Muscle of arm (tissue), 12 donors: Measurements from ENCODE around the gene SGCD. TPM values are rescaled to one million over a fixed set of nuclear protein-coding genes. Genes with fewer than 3 reads are reported as not detected.

ENCODE experiments used
- DNase-seq: peaks from one replicate; pipeline ENCODE4 v3.0.0-alpha.2; 2013
- polyA plus RNA-seq, 12 donors: library from polyadenylated mRNA; unstranded; fragments of 120-200 nt; gene quantifications; one replicate each; pipeline ENCODE4 v1.2.1, GENCODE V29; 2013; ENCODE audit not compliant: insufficient read length in 12 of 12

SGCD gene
- polyA plus RNA-seq, 12 donors: 55.4 to 239 (median 96.8) TPM

- DNase-seq: no peak
Measured at GRCh38 chr5:156686380-156686779, 359.4 kb downstream of the SGCD start.

DNA sequence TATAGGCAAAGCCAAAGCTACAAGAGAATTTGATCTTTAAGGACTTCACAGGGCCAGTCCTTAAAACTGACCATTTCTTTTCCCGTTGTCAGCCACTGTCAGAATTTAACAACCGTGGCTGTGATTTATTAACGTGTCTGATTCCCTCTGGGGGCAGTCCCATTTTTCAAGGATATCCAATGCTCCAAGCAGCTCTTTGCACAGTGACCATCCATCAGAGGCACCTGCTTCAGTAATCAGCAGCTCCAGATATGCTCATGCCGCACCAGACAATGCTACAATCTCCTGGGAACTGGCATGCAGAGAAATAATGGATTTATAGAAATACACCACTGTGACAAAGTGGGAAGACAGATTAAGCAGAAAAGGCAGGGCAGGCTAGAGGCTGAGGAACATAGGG, 359.8 kb downstream of the SGCD start:
- no peak for DNase-seq

GRCh38 chr5:156687514-156687913, 360.6 kb downstream of the SGCD start:
- no peak for DNase-seq

GRCh38 chr5:156691572-156691971, 364.6 kb downstream of the SGCD start:
- no peak for DNase-seq

GRCh38 chr5:156693113-156693512, 366.1 kb downstream of the SGCD start:
- no peak for DNase-seq

GRCh38 chr5:156694598-156694997, 367.6 kb downstream of the SGCD start:
- no peak for DNase-seq

GRCh38 chr5:156695774-156696173, 368.8 kb downstream of the SGCD start:
- DNase-seq: no peak

DNA sequence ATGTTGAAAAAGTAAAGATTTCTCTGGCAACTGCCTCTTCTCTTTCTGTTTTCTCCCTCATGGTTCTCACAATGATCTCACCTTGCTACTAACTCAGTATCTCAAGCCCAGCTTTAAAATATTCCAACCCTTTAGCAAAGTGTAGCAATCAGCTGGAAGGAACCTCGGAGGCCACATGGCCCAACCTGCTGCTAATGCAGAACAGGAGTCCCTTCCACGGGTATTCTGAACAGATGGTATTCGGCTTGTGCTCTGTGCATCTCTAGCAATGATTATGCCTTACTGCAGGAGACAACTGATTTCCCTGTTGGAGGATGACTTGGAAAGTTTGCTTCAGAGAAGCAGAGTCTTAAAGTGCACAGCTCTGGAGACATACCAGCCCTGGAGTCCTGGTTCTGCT, 371.4 kb downstream of the SGCD start:
- DNase-seq: no peak

GRCh38 chr5:156699147-156699546, 372.2 kb downstream of the SGCD start:
- no peak for DNase-seq

DNA sequence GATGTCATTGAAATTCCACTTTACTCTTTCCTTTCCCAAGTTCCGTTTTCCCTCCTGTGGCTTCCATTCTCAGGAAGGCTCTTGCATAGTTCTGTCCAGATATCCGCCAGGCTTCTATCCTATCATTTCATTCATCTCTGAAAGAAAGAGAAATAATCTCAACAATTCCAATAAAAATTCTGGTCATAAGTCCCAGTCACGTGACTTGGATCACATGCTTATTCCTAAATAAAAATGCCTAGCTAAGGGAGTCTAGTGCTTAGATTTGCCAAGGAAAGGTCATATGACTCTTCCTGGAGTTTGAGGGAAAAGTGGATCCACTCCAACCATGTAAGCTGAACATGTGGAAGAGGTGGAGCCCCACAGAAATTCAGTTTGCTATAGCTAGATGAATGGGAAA, 377.2 kb downstream of the SGCD start:
- no peak for DNase-seq

DNA sequence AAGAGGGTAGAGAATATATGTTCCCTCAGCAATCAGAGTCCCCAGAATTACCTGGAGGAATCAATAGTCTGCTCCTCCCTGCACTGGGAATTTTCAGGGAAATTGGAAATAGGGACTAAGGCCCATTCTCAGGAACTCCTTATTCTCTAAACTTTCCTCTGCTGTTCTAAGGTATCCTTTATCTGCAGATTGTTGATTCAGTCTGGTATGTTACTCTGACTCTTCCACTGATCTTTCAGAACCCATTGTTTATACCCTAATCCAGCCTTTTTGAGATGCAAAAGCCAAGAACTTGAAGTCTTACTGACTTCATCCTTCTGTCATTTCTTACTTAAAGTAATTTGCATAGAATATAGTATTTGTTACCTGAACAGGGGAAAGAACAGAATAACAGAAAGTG, 379.7 kb downstream of the SGCD start:
- DNase-seq: no peak

DNA sequence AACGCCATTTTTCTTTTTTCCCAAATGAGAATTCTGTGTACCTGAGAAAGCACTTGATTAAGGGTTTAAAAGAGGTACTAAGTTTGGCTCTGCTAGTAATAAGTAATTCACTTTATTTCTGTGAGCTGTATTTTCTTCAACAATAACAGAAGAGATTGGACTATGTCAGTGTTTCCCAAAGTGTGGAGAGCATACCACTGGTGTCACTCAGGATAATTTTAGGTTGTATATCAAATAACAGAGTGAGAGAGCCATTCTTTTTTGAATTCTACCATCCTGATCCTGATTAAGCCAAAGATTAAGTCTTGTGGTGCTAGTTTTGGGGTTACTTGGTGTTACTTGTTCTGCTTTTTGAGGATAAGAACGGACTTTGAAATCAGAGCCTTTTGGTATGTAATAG, 380.8 kb downstream of the SGCD start:
- no peak for DNase-seq

DNA sequence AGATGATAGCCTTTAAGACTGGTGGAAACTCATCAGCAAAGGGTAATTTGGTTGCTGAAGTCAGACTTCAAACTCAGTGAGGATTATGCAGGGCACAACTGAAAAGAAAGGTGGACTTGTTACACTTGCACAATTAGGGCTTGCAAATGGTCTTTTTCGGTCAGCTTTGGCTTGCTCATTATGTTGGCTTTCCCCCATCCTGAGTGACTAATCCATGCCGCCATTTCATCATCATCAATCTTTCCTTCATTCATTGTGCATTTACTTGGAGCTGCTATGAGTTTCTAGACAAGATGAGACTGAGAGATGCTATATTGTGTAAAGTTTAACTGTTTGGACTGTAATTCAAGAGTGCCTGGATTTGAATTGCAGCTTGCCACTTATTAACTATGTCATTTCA, 388.3 kb downstream of the SGCD start:
- DNase-seq: no peak

DNA sequence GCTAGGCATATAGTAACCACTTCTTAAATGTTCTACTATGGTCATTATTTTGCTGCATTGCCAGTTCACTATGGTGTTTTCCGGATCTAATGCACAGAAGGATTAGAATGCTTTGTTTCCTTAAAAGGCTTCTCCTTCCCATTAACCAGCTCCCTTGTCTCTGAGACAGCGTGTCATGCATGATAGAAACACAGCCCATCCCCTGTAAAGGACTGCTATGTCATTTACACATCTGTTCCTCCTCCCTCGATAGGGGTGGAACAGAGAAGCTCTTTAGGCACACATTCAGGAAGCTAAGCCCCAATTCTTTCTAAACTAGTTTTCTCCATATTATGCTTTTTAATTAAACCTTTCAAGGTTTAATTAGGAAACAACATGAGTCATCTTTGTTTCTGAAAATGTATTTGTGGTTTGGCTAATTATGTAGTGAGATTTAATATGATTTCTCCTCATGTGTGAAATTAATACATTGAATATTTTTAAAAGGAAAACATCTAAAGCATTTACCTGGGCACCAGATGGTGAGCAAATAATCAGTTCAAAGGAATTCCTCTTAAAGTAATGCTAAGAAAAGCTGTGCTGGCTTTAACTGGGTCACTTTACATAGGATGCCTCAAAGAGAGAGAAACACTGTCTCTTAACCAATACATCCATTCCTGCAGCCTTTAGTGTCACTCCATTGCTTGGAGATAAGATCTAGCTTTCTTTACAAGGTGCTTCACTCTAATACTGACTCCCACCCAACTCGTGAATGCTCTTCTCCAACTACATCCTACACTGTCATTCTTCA, 389.8 kb downstream of the SGCD start:
- DNase-seq: no peak

DNA sequence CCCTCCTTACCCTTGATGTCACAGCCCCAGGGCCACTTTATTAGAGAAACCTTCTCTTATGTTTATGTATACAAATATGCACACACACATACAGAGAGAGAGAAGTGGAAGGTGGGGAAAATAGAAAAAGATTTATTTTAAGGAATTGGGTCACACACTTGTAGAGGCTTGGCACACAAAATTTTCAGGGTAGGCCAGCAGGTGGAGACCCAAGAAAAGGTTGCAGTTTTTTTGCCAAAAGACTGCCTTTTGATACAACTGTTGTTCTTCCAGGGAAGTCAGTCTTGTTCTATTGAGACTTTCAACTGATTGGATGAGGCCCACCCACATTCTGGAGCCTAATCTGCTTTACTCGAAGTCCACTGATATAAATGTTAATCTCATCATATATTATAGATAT, 392.0 kb downstream of the SGCD start:
- DNase-seq: no peak

DNA sequence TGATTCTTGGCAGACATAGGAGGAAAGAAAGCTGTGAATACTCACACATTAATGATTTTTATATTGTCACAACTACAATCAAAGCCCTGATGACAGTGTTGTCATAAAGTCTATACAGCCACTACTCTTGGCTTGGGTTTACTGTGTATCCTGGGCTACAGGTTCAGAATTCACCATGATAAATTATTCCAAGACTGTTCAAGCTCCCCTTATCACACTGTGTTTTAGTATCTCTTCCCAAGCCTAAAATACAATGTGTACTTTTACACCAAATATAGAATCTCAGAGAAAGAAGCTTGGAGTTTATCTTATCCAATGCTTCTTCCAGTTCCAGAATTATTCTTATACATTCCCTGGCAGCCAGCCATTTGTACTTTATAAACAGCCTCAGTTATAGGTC, 395.4 kb downstream of the SGCD start:
- no peak for DNase-seq

- DNase-seq: no peak
Measured at GRCh38 chr5:156735477-156735876, 408.5 kb downstream of the SGCD start.

- no peak for DNase-seq
Measured at GRCh38 chr5:156741516-156741915, 414.6 kb downstream of the SGCD start.

DNA sequence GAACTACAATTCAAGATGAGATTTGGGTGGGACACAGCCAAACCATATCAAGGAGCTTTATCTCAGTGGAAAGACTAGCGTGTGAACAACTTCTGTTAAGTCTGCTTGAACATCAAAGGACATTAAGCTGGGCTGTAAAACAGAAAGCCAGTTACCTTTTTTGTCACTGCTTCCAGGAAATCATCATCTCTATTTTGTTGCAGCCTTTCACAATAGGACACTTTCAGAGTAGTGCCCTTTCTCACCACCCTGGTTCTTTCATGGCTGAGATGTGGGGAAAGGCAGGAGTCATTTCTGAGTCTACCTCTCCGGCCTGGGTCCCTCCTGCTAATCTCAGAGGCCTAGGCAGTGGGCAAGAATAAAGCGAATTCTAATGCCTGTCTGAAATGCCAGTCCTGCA, 426.9 kb downstream of the SGCD start:
- DNase-seq: no peak

DNA sequence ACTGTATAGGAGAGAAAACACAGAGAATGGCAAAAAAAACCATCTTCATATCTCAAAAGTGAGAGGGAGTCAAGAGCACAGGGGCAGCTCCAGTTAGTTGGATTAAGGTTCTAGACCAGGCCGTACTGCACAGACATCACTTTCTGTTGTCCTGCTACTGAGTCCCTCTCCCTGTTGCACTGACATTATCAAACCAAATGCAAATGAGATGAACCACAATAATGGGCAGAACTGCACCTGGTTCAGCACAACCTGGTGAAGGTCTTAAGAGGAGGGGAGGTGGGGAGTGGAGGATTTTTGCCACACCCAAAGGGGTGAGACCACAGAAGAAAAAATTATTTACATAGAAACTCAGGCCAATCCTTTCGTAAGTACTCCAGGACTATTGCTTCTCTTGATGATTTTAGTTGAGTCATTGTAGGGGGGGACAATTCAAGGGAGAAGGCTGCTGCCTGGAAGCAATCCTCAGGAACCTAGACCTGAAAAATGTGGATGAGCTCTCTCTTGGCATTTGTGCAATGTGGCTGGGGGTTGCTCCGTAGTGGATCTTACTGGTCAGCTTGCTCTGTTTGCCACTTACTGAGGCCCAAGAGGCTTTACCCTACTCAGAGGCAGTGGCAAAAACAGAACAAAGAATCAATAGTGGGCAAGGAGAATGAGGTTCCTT, 428.6 kb downstream of the SGCD start:
- no peak for DNase-seq

- no peak for DNase-seq
Measured at GRCh38 chr5:156758011-156758791, 431.2 kb downstream of the SGCD start.

- no peak for DNase-seq
Measured at GRCh38 chr5:156759156-156759555, 432.2 kb downstream of the SGCD start.

GRCh38 chr5:156762771-156763170, 435.8 kb downstream of the SGCD start:
- DNase-seq: peak; percentile 84
